IPS-NIHi7 (cell line): Measurements from ENCODE around the gene SLC25A12.
"Not testable (repeated sequence)": the region's sequence is repeated elsewhere in the genome, so short reads cannot be mapped to it uniquely, and the experiment has no call there.

Experiments
- DNase-seq: peaks from one replicate; pipeline ENCODE4 v3.0.0; 2012; ENCODE audit warnings: mixed read lengths; ENCODE audit errors: extremely low spot score

SLC25A12 gene, protein sequence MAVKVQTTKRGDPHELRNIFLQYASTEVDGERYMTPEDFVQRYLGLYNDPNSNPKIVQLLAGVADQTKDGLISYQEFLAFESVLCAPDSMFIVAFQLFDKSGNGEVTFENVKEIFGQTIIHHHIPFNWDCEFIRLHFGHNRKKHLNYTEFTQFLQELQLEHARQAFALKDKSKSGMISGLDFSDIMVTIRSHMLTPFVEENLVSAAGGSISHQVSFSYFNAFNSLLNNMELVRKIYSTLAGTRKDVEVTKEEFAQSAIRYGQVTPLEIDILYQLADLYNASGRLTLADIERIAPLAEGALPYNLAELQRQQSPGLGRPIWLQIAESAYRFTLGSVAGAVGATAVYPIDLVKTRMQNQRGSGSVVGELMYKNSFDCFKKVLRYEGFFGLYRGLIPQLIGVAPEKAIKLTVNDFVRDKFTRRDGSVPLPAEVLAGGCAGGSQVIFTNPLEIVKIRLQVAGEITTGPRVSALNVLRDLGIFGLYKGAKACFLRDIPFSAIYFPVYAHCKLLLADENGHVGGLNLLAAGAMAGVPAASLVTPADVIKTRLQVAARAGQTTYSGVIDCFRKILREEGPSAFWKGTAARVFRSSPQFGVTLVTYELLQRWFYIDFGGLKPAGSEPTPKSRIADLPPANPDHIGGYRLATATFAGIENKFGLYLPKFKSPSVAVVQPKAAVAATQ

DNA sequence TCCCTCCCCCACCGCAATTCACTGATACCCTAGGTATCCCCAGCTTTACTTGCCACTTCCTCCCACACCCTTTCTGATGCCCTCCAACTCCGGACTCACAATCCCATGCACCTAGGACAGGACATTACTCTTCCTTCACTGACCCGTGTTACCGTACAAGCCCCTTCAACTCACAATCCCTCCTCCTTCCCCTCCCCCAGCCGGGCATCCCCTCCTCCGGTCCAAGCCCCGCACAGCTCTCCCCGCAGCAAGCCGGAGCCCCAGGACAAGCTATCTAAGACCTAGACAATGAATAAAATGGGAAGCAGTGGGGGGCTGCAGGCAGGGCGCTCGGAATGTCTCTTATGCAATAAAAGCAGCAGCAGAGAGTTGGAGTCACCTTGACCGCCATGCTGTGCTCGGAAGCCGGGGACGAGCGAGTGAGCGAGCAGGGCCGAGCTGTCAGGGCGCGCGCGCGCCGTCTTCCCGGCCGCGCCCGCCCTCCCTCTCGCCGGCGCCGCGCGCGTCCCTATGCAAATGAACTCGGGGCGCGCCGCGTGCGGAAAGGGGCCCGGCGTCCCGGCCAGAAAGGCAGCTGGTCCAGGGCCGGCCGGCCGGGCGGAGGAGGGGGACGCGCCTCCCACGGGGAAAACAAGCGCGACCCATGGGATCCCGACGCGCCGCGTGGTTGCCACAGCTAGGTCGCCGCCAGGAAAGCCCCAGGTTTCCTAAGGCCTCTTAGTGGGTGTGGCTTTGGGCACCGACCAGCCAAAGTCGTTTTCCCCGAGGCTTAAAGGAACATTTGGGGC is at the start of gene SLC25A12:
SLC25A12 (minus strand) TSS at position 421 of the 788 bp plus-strand sequence; CDS start at position 391, 30 bp downstream.
- DNase-seq = peak; percentile 96

DNA sequence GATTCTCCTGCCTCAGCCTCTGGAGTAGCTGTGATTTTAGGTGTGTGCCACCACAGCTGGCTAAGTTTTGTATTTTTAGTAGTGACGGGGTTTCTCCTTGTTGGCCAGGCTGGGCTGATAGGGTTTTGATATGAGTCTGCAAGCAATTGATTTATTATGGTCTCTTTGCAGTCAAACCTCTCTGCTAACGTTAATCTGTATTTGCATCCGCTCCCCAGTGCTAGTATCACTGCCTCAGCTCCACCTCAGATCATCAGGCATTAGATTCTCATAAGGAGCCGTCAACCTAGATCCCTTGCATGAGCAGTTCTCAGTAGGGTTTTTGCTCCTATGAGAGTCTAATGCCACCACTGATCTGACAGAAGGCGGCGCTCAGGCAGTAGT is 47.3 kb upstream of the SLC25A12 start:
- no peak for DNase-seq

DNA sequence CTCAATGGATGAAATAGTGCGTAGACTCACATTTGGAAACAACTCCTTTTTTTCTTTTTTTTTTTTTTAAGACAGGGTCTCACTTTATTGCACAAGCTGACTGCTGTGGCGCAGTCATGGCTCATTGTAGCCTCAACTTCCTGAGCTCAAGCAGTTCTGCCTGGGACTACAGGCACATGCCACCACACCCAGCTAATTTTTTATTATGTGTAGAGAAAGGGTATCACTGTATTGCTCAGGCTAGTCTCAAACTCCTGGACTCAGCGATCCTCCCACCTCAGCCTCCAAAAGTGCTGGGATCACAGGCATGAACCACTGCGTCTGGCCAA is 45.7 kb upstream of the SLC25A12 start:
- no peak for DNase-seq

DNA sequence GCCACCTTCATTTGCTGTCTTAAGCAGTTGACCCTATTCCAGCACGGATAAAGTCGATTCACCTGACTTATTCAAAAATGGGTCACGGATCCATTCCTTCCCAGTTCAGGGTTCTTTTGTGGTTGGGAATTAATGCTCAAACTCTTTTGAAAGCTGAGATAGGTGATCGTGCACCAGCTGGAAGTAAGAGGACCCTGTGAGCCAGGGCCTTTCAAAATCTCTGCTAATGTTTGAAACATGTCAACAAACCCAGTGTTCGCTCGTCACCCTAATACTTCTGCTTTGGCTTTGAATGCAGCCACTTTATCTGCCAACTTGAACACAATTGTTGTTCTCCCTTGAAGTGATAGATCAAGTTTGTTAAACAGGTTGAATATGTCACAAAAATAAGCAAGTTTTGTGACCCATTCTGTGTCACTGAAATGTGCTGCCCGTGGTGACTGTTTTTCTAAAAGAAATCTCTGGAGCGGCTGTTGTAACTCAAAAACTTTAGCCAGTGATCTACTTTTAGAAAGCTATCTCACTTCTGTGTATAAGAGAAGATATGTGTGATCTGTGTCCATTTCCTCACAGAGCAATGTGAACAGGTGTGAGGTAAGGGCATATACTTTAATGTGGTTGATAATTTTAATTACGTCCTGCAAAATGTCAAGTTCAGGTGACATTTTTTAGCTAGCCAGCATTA is 45.2 kb upstream of the SLC25A12 start:
- DNase-seq = no peak

DNA sequence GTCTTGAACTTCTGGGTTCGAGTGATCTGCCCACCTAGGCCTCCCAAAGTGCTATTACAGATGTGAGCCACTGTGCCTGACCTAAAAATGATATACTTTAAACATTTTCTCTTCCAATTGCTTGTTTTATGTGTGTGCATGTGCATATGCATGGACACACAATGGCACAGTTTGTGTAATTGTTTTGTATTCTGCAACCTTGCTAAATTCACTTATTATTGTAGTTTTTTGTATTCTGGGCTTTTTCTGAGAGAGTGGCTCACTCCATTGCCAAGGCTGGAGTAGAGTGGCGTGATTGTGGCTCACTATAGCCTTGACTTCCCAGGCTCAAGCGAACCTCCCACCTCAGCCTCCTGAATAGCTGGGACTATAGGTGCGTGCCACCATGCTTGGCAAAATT is 36.3 kb upstream of the SLC25A12 start:
- DNase-seq = no peak

DNA sequence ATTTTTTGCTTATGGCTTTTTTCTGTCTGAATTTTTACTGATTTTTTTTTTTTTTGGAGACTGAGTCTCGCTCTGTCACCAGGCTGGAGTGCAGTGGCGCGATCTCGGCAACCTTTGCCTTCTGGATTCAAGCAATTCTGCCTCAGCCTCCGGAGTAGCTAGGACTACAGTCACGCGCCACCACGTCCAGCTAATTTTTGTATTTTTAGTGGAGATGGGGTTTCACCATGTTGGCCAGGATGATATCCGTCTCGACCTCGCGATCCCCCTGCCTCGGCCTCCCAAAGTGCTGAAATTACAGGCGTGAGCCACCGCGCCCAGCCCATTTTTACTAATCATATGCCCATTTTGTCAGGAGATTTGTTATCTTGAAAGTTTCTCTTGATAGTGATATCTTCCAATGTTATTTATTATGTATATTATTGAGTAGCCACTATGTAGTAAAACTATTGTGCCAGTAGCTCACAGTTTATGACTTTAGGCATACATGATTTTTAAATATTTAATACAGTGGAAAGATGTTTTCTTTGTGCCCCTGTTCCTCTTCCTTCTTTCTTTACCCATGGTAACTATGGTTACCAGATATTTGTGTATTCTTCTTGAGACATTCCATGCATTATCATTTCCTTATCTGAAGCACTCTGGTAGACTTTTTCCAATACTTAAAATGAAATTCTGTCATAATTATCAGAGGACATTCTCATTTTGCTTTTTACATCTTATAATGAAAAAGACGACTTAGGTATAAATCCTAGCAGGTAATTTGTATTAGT is 30.3 kb upstream of the SLC25A12 start:
- no peak for DNase-seq

DNA sequence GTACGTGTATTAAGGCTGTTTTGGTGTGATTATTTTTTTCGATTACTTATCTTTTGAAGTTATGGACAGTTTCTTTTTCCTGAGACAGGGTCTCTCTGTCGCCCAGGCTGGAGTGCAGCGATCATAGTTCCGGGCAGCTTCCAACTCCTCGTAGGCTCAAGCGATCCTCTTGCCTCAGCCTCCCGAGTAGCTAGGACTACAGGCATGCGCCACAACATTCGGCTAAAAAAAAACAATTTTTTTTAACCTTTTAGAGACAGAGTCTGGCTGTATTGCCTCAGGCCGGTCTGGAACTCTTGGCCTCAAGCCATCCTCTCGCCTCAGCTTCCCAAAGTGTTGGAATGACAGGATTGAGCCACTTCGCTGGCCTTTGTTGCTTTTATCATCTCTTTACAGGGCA is 29.2 kb upstream of the SLC25A12 start:
- DNase-seq = no peak

DNA sequence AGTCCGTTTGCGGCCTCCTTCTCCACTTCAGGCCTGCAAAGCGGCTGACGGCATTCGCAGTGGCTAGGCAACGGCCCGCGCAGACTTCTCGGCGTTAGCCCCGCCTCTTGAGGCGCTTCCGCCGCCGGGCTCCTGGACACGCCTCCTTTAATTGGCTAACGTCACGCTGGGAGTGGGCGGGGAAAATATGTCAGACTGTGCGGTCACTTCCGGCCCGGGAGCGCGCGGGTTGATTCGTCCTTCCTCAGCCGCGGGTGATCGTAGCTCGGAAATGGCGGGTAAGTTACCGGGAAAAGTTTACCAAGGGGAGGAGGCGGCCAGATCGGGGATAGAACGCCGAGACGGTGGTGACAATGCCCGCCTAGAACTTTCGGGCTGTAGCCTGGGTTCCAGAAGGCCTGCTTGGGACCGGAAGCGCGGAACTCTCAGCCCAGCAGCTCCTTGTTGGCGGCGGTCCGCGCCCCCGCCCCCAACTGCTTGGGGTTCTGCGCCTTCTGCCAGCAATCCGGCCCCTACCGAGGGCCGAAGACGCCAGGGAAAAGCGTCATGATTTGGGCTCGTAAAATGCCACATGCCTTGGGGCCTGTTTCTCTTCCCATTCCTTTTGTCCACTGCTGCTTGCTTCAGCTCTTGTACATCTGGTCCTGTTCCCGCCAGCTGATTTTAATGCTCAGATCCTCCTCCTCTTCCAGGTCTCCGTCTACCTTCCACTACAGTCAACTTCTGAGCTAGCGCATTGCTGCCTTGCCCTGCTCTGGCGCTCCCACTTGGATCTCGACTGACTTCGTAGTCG is 28.4 kb upstream of the SLC25A12 start, which contains the start of gene HAT1:
HAT1 (plus strand) TSS at position 232 of the 793 bp plus-strand sequence; CDS start at position 272, 40 bp downstream.
- DNase-seq = peak; percentile 97

DNA sequence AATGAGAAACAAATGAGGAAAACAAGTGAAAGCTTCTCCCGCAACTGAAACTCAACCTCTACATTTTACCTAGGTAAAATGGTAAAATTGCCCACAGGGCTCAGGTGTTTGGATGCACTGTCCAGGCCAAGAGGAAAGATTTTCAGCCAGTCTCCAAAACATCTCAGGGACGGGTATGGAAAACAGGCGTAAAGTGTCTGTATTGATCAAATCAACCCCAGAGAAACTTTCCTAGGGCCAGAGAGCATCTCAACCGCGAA is 27.9 kb upstream of the SLC25A12 start:
- no peak for DNase-seq

DNA sequence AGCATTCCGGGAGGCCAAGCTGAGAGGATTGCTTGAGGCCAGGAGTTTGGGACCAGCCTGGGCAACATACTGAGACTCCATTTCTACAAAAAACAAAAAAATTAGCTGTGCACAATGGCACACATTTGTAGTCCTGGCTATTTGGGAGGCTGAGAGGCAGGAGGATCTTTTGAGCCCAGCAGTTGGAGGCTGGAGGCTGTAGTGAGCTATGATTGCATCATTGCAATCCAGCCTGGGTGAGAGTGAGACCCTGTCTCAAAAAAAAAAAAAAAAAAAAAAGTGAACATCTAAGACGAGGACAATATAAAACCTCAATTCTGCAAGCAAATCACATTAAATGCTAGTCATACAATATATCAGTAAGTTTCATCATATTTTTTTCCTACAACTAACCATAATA is 25.4 kb upstream of the SLC25A12 start:
- no peak for DNase-seq

DNA sequence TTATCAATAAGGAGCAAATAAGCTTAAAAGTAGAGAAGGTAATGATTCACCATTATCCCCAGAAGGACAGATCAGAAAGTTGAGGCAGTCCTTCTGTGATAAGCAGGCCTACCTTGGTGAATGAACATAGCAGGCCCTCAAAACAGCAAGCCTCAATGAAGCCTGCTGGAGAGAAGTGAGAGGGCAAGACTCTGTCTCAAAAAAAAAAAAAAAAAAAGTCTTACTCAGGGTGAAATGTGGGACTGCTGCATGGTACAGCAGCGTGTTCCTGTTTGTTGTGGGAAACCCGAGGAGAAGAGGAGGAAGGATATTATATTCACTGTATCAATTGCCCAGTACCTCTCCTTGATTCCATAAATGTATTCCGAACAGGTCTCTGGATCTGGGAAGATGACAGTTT is 19.5 kb upstream of the SLC25A12 start:
- no peak for DNase-seq

DNA sequence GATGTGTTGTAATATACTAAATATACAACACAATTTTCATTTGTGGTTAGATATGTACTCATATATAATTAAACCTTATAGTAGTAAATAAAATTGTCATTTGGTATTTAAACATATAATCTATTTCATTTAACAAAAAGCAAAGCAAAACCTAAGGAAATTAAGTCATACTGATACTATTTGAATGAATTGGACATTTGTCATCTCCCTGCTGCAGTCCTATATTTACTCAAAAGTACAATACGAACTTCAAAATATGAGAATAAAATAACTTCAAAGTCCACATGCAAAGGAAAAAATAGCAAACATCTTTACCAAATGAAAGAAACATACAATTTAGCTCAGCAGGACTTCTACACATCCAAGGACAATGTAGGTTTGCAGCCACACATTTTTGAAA is 16.4 kb upstream of the SLC25A12 start:
- no peak for DNase-seq

DNA sequence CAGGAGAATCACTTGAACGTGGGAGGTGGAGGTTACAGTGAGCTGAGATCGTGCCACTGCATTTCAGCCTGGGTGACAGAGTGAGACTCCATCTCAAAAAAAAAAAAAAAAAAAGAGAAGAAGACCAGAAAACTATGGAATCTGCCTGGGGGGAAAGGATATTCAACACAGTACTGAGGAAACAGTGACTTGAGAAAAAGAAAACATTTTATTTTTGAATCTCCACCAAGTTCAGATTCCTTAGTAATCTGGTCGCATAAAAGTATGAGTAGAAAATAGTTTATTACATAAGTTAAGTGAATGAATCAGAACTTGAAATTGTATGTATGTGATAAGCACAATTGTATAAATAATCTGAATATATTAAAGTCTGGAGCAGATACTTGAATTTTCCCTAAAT is 15.2 kb upstream of the SLC25A12 start:
- no peak for DNase-seq

DNA sequence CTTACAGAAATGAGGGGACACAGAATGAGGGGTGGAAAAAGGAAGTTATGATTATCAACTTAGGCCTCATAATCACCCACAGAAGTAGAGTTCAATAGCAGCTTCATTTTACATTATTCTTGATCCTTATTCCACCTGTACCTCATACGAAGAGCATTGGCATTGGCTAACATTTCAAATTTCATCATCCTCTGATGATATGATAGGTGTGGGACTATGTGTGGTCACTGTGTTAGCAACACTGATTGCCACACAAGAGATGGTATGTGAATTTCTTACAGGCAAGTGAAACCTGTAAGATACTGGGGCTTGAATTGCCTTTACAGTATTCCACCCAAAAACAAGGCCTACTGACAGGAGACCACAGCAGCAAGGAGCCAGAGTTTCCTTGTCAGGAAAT is 14.2 kb upstream of the SLC25A12 start:
- DNase-seq = no peak

DNA sequence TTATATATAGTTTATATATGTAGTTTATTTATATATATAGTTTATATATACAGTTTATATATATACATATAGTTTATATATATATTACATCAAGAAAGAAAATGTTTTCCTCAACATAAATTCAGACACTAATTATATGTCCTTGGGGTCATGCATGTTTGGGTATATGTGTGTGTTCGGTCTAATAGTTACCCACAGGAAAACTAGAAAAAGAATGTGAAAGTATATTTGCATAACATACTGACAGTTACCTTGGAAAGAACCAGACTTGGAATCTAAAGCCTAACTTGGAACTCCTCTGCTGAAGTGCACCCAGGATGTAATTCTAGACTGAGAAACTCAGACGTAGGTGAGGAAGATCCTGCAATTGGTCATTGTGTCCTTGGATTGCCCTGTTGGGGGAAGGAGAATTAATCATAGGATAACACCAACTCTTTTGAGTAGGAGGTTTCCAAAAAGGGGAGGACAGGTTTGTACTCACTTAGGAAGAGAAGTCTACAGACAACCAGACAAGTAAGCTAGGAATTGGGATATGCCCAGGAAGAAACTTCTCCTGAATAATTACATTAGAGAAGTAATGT is 8.9 kb upstream of the SLC25A12 start:
- DNase-seq = no peak

DNA sequence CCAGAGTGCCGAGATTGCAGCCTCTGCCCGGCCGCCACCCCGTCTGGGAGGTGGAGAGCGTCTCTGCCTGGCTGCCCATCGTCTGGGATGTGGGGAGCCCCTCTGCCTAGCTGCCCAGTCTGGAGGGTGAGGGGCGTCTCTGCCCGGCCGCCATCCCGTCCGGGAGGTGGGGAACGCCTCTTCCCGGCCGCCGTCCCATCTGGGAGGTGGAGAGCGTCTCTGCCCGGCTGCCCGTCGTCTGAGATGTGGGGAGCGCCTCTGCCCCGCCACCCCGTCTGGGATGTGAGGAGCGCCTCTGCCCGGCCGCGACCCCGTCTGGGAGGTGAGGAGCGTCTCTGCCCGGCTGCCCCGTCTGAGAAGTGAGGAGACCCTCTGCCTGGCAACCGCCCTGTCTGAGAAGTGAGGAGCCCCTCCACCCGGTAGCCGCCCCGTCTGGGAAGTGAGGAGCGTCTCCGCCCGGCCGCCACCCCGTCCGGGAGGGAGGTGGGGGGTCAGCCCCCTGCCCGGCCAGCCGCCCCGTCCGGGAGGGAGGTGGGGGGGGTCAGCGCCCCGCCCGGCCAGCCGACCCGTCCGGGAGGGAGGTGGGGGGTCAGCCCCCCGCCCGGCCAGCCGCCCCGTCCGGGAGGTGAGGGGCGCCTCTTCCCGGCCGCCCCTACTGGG is 5.7 kb upstream of the SLC25A12 start:
- not testable (repeated sequence) for DNase-seq

DNA sequence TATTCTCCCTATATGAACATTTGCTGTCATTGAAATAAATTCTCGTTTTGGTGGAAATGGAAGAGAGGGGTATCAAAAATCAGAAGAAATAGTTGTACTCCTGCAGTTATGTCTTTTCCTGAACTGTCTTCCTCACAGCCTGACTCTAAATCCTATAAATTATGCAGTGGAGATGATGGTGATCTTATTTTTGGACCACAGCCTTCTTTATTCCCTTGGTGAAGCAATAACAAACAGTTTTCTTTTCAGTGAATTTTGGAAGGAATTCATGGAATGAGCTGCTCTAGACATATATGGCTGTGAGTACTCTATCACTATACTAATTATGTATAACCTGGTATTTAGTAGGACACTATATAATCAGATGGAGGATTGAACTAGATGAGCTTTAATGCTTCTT is 1.7 kb upstream of the SLC25A12 start:
- no peak for DNase-seq

DNA sequence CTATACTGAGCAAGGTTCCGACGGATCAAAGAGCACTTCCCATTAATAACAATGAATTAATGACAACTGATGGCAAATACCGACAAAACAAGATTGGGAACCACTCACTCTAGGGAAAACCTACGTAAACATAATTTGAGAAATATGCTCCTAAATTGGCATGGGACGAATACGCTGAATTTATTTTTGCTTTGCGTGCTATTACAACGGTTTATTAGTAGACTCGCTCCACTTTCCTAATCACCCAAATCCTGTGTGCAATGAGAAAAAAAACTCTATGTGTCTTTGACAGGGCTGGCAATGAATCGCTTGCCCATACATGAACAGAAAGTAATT is 536 bp upstream of the SLC25A12 start:
- DNase-seq = no peak

DNA sequence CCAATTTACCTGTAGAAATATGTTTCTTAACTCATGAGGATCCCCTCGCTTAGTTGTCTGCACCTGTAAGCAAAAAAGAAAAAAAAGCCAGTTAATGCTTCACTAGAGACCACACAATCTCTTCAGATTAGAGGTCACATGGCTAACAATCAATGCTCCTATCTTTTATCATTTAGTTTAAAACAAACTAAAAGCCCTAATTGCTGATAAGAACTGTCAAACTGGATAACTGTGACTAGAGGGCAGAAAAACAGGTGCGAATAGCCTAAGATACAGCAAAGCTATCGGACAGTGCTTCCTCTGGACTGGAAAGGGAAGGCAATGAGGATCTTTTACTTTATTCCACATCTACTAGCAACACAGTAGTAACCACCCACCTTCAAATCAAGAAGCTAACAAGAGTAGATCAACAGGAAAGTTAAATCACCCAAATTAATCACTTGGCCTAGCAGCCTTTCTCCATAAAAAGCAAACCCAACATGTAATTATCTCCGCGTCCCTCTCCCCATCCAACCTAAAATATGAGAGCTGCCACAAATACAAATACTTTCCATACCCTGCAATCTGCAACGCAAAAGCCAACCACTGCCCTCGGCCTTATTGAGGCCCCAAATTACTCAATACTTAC is 734 bp downstream of the SLC25A12 start:
- no peak for DNase-seq
